NK-92 (cell line): ENCODE measurements around the gene IVL.

Experiments
- DNase-seq: peaks from one replicate; lab custom pipeline; 2025; ENCODE audit not compliant: unreplicated experiment; lab: John Stamatoyannopoulos, UW

IVL gene

GRCh38 chr1:152907686-152908601, at the start of gene IVL:
Gene IVL, plus strand, starts transcription at chr1:152908546. Its CDS starts 1,252 bp downstream, at chr1:152909798.
- DNase-seq: no peak

- DNase-seq: no peak
Measured at GRCh38 chr1:152859696-152860095, 48.6 kb upstream of the IVL start, which contains the start of gene LCE7A. Gene LCE7A, plus strand, starts transcription at chr1:152859996. Its CDS starts 702 bp downstream, at chr1:152860698.

- DNase-seq: no peak
Measured at GRCh38 chr1:152860129-152860528, 48.2 kb upstream of the IVL start.

GRCh38 chr1:152861374-152861773, 47.0 kb upstream of the IVL start:
- no peak for DNase-seq

DNA sequence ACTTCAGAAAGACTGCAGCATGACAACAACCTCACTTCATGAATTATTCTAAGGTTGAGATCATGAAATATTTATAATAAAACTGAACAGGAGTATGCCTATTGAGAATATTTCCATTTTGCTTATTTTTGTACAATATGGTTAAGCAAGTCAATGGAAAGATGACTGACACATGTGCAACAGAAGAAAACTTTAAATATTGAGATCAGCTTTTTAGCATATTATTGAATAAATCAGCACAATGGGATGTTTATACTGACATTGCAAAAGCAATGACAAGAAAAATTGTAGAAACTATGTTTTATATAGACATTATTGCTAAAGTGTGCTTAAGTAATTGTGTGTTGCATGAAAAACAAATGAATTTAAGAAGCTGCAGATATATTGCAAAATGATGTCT, 43.9 kb upstream of the IVL start:
- DNase-seq: no peak

DNA sequence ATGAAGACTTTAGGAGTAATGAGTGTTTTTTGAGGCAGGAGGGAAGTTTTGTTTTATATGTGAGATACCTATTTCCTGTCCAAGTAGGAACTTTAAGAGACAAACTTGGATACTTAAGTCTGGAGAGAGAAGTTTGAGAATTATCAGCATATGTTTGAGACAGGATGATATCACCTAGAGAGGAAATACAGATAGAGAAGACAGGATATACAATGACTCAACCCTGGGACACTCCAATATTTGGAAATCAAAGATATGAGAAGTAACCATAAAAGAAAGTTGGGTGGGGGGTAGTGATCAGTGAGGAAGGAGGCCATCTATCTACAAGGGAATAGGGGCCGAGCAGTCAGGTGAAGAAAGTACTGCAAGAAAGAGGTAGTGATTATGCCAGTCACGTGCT, 42.0 kb upstream of the IVL start:
- no peak for DNase-seq

DNA sequence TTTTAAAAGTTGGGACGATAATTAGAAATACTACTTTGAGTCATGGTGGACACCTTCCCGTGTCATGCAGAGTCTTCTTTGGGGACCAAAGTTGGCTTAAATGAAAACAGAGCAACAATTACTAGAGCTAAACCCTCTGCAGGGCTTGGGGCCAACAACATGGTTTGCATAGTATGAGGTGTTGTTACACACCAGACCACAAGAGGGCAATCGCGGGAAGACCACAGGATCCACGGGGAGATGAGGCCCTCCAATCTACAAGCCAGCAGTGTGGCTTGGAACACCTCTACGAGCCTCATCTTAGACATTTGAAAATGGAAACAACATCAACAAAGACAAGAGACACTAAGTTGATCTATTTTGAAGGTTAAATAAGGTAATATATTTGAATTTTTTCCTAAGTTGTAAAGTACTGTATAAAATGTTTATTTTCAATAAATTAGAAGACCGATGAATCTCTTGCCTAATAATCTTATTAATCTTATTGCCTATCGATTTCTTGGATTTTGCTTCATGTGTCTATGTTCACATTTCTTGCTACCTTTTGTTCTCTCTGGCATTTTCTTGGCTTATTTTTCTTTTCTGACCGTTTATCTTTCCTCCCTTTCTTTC, 38.4 kb upstream of the IVL start:
- no peak for DNase-seq

GRCh38 chr1:152870831-152871730, 37.3 kb upstream of the IVL start:
- no peak for DNase-seq

DNA sequence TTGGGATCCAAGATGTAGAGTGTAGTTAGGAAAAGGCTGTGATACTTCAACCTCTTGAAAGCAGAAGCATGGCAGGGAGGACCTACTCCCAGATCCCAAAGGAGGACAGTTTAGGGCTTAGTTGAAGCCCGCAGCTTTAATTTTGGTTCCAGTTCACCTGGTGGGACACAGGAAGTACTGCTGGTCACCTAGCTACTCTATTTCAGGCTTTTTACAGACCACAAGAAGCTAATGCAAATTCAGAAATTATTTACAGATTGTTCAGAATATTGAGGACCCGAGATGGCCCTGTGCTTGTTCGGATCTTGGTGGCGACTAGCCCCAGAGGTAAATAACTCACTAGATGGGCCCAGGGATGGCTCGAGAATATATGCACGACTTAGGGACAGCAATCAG, 36.6 kb upstream of the IVL start:
- no peak for DNase-seq

DNA sequence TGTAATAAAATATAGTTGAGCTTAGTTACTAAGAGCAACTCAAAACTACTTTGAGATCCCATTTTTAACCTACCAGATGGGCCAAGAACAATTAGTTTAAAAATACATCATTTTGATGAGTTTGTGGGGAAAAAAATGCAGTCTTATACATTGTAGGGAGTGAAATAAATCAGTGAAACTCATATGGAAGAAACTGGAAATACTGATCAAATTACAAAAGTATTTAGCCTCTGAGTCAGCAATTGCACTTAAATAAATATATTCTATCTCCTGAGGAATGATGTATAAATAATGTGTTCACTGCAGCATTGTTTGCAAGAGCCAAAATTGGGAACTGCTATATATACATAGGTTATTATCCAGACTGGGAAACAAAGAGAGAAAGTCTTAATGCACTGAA, 34.9 kb upstream of the IVL start:
- no peak for DNase-seq

DNA sequence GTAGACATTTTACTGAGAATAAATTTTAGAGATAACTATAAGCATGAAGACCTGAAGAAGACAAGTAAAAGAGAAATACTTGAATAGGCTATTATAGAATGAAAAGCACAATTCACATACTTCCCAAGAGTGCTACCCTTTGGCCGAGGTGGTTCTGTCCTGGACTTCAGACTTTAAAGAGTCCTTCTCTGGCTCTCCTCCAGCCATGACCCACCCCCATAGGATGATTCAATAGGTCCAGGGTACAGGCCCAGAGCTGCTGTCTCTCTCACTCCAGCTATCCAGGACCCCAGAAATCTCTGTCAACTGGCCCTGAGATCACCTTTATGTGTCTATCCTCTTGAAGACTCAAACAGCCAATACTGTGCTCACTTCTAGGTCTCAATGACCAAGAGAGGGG, 31.5 kb upstream of the IVL start:
- DNase-seq: no peak

- no peak for DNase-seq
Measured at GRCh38 chr1:152878042-152878441, 30.3 kb upstream of the IVL start, which contains the start of gene SMCP. Gene SMCP, plus strand, starts transcription at chr1:152878322. Its CDS starts 6,101 bp downstream, at chr1:152884423.

GRCh38 chr1:152879559-152880198, 28.7 kb upstream of the IVL start:
- DNase-seq: no peak

DNA sequence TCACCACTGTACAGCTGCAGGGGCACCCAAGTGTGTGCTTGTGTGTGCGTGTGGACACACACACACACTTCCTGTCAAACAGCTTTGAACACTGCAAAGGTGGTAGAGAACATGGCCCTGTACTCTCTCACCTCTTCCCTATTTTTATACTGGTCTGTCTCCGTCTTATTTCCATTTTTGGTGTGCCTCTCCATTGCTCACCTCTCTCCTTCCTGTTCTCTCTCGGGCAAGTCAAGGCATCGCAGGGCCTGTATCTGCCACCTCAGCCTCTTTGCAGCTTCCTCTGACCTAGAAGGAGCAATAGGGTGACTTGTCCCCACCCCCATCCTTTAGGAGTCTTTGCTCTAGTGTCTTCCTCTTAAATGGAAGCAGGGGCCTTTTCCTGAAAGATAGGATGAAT, 28.0 kb upstream of the IVL start:
- no peak for DNase-seq

DNA sequence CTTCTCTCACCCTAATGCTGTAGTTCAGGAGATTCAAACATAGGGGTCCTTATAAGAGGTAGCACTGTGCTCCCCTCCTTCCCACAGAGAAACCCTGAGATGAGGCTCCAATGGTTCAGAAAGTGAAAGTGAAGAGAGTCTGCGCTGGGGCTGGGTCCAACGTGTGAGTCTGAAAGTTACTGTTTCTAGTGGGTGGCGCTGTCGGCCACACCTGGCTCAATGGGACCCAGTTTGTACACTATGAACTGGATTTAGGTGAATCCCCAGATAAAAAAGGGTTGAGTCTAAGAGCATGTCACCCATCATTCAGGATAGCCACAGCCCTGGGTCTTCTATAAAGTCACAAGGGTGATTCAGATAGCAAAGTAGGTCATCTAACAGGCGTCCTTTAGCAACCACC, 27.4 kb upstream of the IVL start:
- no peak for DNase-seq

DNA sequence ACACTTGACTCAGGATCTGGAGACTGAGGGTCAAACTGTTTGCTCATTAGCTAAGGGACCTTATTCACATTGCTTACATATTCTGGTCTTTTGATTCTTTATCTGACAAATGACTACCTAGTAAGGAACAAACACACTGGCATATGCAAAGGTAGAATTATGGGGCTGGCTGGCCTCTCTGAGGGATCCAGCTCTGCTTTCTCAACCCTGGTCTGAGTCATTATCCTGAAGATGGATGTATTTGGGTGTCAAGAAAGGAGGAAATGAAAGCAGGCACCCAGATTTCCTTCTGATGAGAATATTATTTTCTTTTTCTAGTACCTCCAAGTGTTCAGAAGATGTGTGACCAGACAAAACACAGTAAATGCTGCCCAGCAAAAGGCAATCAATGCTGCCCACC, 24.3 kb upstream of the IVL start:
- DNase-seq: no peak

- DNase-seq: no peak
Measured at GRCh38 chr1:152884506-152884905, 23.8 kb upstream of the IVL start.

DNA sequence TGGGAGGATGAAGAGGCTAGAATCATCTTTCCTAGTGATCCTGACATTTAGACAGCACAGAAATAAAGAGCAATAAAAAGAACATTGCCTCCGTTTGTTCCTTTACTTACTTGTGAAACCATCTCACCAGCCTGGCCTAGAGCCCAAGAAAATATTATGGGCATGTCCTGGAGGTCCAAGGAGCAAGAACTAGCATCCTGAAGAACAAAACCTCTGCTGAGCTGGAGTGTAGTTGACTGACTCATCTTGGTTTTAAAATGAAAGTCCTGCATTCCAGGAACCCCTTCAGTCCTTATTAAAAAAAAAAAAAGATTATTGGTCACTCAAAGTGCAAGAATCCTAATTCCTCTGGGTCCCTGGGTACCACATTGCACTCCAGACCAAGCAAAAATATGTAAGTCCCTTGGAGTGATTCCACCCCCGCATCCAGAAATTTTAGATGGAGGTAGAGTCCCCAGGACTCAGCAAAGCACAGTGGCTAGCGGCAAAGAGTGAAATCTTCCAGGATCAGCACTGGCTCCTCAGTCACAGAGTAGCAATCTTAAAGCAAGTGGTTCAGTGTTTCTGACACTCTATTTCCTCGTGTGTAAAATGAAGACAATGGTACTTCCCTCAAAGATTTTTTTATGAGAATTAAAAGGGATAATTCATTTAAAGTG, 23.3 kb upstream of the IVL start:
- no peak for DNase-seq

DNA sequence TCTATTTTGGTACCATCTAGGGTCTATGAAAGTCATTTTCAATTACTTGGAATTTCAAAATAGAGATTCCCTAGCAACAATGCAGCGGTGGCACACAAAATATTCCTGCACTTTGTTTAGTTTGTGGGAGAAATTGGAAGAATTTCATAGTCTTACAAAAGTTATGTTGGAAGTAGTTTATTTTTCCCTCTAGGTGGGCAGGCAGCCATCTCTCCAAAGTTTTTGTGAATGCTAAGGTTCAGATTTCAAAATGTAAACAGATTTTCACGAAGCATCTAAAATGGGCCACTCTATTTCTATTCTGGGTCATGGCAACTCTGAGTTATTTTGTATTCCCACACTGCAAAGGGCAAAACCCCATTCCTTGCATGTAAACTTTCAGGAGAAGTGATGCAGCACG, 22.3 kb upstream of the IVL start:
- no peak for DNase-seq

GRCh38 chr1:152886758-152887409, 21.5 kb upstream of the IVL start:
- DNase-seq: no peak
